Amygdala (tissue), 56 donors: ENCODE results near the gene SYT7.
A peak's percentile ranks its signal among the peaks of the same experiment; 100 is the strongest.

Experiments
- DNase-seq, 56 donors: peaks; one replicate each; lab custom pipeline; 2025; lab: John Stamatoyannopoulos, UW

The SYT7 gene

DNA sequence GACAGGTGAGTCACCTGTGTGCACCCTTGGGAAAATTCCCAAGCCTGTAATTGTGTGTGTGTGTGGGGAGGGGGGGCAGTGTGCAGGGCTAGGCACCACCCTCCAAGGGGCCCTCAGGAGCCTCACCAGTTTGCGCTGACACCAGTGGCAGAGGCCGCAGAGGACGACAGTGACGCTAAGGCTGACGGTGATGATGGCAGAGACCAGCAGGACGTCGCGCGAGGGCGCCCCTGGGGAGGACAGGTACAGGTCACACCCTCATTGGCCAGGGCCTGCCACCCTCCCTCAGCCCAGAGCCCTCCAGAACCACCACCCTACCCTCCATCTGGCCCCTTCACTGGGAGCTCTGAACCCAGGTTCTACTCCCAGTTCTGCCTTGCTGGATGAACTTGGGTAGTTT is 24.9 kb downstream of the SYT7 start:
- no peak for DNase-seq

DNA sequence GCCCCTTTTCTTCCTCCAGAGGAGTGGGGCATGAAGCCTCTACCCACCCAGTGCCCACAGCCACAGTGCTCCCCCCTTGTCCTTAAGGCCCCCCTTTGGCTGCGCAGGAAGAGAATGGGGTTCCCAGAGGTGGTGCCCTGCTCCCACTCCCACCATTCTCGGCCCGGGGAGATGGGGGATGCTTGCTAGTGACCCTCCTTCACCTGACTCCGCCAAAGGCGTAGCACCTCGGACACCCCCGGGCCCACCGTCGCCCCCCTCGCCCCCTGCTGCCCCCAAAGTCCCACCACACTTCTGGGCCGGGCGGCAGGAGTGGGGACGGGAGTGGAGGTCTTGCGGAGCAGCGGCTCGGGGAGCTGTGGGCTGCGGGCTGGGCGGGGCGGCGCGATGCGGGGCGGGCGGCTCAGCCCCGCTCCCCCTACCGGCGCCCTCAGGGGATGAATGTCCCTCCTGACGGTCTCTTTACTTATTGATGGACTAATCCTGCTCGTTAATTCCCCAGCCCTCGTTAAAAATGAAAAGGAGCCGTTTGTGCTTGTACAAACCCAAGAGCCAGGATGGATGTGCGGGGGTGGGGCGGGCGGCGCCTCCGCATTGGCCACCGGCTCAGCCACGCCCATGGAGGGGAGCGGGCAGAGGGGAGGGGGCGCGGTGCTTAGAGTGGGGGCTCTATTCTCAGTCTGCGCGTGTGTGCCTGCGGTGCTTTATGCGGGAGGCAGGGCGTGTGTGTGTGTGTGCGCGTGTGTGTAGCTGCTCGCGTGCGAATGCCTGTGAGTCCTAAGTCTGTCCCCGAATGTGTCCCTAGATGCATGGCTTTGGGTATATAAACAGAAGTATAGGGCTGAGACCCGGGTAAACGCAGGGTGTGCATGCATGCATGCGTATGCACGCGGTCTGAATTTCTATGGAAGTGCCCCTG is 25.6 kb downstream of the SYT7 start:
- peak in 1 of 56 donors; percentile 26 for DNase-seq

DNA sequence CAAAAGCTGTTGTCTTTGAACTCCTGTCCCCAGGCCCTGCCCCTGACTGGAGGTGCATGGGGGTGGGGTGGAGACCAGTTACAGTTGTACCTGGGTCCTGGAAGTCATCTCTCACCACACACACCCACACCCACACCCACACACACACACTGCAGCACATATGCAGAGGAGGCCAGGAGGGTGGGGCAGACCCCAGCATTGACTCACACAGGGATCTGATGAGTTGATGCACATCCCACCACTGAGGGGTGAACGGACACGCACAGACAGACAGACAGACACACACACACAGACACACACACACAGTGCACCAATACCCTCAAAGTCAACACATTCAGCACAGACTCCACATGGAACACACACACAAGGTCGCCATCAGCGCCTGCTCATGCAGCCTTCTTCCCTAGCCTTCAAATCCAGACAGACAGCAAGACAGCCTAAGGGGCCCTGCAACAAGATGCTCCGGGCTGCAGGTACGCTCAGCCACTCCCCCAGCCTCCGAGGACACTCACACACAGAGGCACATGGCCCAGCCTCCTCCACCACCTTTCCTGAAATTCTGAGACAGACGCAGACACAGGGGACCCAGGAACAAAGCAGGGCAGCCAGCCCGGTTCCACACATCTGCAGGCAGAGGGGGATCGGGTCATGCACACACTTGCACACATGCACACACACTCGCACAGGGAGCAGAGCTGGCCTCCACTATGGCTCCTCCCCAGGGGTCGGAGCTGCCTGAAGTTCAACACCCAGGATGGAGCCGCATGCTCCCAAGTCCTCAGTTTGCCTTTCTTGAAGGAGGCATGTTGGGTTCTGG is 26.5 kb downstream of the SYT7 start:
- DNase-seq = no peak

DNA sequence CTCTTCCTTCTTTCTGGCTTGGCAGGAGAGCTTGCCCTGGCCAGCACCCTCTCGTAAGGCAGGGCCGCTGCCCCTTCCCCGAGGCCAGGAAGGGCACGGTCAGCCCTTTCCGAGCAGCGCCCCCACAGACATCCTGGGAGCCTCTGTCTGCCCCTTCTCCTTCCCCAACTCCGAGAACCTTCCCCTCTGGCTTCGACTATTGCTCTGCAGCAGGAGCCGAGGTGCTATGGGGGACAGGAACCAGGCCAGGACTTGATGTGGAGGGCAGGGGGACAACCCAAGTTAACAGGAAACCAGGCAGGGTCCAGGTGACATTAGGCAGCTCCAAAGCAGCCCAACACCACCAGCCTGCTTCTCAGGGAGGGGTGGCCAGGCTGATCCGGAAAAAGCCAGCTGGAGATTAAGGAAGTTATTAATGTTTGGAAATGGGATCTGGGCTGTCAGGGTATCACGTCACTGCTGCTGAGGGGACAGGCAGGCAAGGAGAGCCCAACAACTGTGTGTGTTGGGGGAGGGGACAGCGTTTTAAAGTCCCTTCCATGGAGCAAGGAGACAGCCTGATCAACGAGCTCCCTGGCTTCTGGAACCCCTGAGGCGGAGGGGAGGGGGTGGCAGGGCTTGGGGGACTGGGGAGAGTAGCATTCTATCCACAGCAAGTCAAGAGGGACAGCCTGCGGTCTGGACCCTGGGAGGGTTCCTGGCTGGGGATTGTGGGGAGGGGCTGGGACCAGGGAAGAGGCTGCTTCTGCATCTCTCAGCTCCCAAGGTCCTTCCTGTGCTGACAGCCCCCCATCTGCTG is 27.3 kb downstream of the SYT7 start:
- DNase-seq = no peak

- DNase-seq = no peak
Measured at GRCh38 chr11:61552108-61552635, 28.7 kb downstream of the SYT7 start.

- no peak for DNase-seq
Measured at GRCh38 chr11:61551634-61552033, 29.2 kb downstream of the SYT7 start.

DNA sequence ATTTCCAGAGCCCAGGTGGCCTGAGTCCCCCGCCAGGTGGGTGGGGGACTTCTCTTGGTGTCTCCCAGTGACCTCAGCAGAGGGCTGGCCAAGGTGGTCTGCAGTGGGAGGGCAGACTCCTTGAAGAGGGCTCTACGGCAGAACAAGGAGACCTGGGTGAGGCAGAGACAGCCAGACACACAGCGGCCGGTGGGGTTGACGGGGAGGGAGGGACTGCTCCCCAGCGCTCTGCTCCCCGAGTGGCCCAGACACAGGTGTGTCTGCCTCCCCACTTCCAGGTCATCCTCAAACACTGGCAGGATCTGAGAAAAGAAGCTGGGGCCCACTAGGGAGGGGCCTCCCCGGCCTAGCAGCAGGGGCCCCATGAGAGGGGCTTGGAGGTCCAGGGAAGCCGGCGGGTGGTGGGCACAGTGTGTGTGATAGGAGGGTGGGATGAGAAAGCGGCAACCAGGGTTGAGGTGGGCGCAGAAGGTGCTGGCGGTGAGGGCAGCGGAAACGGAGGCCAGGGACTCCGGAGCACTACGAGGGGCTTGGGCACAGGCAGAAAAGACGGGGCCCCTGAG is 30.1 kb downstream of the SYT7 start:
- no peak for DNase-seq

GRCh38 chr11:61549662-61550568 is 31.0 kb downstream of the SYT7 start:
- DNase-seq = peak in 26 of 56 donors; percentile 7 to 74 (median 44)

- DNase-seq = no peak
Measured at GRCh38 chr11:61549177-61549576, 31.7 kb downstream of the SYT7 start.

- DNase-seq = no peak
Measured at GRCh38 chr11:61547246-61547645, 33.6 kb downstream of the SYT7 start.

DNA sequence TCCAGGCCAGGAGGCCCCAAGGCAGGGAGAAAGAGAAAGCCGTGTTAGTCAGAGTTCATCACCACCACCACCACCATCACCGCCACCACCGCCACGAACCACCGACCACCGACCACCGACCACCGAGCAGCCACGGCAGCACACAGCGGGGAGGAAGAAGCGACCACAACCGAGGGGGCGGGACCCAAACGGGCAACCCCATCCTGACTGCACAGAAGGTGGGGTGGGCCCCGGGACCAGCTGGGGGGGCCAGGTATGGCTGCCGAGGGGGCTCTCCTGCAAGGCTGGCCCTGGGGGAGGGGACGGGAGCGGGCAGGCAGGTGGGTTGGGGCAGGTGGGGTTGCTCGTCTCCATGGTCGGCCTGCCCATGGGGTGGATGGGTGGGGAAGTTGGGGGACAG is 34.2 kb downstream of the SYT7 start:
- DNase-seq = no peak

DNA sequence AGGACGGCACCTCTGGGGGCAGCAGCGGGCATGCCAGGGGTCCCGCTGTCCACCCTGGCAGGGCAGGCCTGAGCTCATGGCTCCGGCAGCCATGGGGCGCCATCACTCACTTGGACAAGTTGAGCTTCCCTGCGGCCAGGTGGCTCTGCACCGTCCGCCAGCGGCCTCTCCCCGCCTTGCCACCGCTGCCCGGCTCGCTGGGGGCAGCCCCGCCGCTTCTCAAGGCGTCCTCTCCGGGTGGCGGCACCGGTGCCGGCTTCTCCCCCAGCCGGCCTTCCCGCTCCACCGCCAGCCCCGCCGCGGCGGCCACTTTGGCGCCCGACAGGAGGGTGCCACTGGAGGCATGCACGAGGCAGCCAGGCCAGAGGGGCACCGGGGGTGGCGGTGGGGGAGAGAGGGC is 35.0 kb downstream of the SYT7 start:
- no peak for DNase-seq

DNA sequence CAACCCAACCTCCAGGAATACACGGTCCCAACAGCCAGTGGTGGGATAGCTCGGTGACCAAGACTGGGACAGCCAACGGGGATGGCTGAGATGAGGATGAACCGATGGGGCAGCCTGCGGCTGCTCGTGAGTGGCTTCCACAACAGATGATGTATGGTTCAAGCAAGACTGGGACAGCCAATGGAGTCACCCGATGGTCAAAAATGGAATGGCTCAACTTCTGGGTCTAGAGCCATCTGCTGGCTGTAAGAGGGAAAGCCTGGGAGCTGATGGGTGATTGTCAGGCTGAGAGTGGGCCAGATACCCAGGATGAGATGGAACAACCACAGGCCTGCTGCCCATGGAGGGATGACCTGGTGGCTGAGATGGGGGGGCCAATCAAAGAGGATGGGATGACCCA is 35.5 kb downstream of the SYT7 start:
- DNase-seq = no peak

GRCh38 chr11:61544466-61544865 is 36.4 kb downstream of the SYT7 start:
- DNase-seq = no peak

- DNase-seq = no peak
Measured at GRCh38 chr11:61543606-61544306, 37.1 kb downstream of the SYT7 start.

- peak in 1 of 56 donors; percentile 13 for DNase-seq
Measured at GRCh38 chr11:61542705-61543104, 38.2 kb downstream of the SYT7 start.

- DNase-seq = peak in 11 of 56 donors; percentile 9 to 42 (median 16)
Measured at GRCh38 chr11:61542024-61542461, 38.8 kb downstream of the SYT7 start.

DNA sequence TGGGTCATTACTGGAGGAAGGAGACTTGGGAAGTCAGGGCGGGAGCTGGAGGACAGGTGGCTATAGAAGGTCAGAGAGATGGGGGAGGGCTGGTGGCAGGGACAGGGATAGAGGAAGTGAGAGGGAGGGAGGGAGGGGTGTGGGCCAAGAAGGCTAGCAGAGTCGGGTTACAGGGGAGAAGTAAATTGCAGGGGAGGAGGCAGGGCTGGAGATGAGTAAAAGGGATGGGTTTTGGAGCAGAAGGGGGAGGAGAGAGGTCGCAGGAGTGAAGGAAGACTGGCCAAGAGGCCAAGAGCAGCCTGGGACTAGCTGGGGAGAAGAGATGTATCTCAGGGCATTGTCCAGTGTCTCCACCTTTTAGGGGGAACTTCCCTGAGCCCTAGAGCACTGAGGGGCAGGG is 39.3 kb downstream of the SYT7 start:
- no peak for DNase-seq
